ENCODE results near the gene NTF4.
"Not testable (repeated sequence)": the region's sequence is repeated elsewhere in the genome, so short reads cannot be mapped to it uniquely, and the experiment has no call there.

NTF4 gene

GRCh38 chr19:49036815-49037214, 27.8 kb downstream of the NTF4 start, which contains the start of gene CGB1:
Gene CGB1, minus strand, starts transcription at chr19:49036895. Its CDS starts 184 bp downstream, at chr19:49036711.
- not testable (repeated sequence) for H3K4me1 ChIP-seq (ENCODE audit: low read length)

GRCh38 chr19:49031642-49032301, 32.8 kb downstream of the NTF4 start, which contains the start of gene CGB2:
Gene CGB2, plus strand, starts transcription at chr19:49031890. Its CDS starts 206 bp downstream, at chr19:49032096.
- not testable (repeated sequence) for H3F3A ChIP-seq (ENCODE audit: insufficient read depth, low read length); H2AFZ ChIP-seq (ENCODE audit: low read length); H3K4me2 ChIP-seq (ENCODE audit: low read depth, low read length); H3K36me3 ChIP-seq (replicated peaks; ENCODE audit: insufficient read depth, low read length); H3K9ac ChIP-seq (ENCODE audit: low read length); H3K9me3 ChIP-seq (replicated peaks; ENCODE audit: insufficient read depth, low read length); H3K27ac ChIP-seq (ENCODE audit: low read length); H3K4me1 ChIP-seq (ENCODE audit: low read length); H4K20me1 ChIP-seq (ENCODE audit: insufficient read depth, low read length); H3K9me2 ChIP-seq (replicated peaks; ENCODE audit: insufficient read depth, low read length); H3K4me3 ChIP-seq (ENCODE audit: low read length); H3K27me3 ChIP-seq (replicated peaks; ENCODE audit: insufficient read depth, low read length); DNase-seq; H3K79me2 ChIP-seq (ENCODE audit: low read length)
- peak; percentile 29 for TF ChIP-seq CTCF (IDR thresholded peaks at IDR 0.05; ENCODE audit: low read length)

More at GRCh38 chr19:49036815-49037214, 27.8 kb downstream of the NTF4 start, which contains the start of gene CGB1:
- H3F3A ChIP-seq (ENCODE audit: insufficient read depth, low read length); H3K4me3 ChIP-seq (ENCODE audit: low read length); H3K27ac ChIP-seq (ENCODE audit: low read length); H3K9me3 ChIP-seq (replicated peaks; ENCODE audit: insufficient read depth, low read length); H3K9me2 ChIP-seq (replicated peaks; ENCODE audit: insufficient read depth, low read length); H3K4me2 ChIP-seq (ENCODE audit: low read depth, low read length); H3K9ac ChIP-seq (ENCODE audit: low read length); DNase-seq; H2AFZ ChIP-seq (ENCODE audit: low read length); H3K79me2 ChIP-seq (ENCODE audit: low read length); H3K36me3 ChIP-seq (replicated peaks; ENCODE audit: insufficient read depth, low read length); H4K20me1 ChIP-seq (ENCODE audit: insufficient read depth, low read length): not testable (repeated sequence)
- TF ChIP-seq CTCF (IDR thresholded peaks at IDR 0.05; ENCODE audit: low read length): peak; percentile 48
- peaks cover 11% of the 10 kb centered on the region for H3K27me3 ChIP-seq (replicated peaks; ENCODE audit: insufficient read depth, low read length)

- not testable (repeated sequence) for DNase-seq; H3F3A ChIP-seq (ENCODE audit: insufficient read depth, low read length); H4K20me1 ChIP-seq (ENCODE audit: insufficient read depth, low read length); H3K27ac ChIP-seq (ENCODE audit: low read length); H3K9ac ChIP-seq (ENCODE audit: low read length); H3K9me2 ChIP-seq (replicated peaks; ENCODE audit: insufficient read depth, low read length); H2AFZ ChIP-seq (ENCODE audit: low read length); H3K36me3 ChIP-seq (replicated peaks; ENCODE audit: insufficient read depth, low read length); H3K27me3 ChIP-seq (replicated peaks; ENCODE audit: insufficient read depth, low read length); H3K4me3 ChIP-seq (ENCODE audit: low read length); H3K9me3 ChIP-seq (replicated peaks; ENCODE audit: insufficient read depth, low read length); H3K4me1 ChIP-seq (ENCODE audit: low read length); H3K4me2 ChIP-seq (ENCODE audit: low read depth, low read length); H3K79me2 ChIP-seq (ENCODE audit: low read length)
These were observed 34.3 kb downstream of the NTF4 start for GRCh38 chr19:49030323-49030722.

- not testable (repeated sequence) for H3K4me2 ChIP-seq (ENCODE audit: low read depth, low read length); H3K4me3 ChIP-seq (ENCODE audit: low read length); H4K20me1 ChIP-seq (ENCODE audit: insufficient read depth, low read length); DNase-seq; H3K27me3 ChIP-seq (replicated peaks; ENCODE audit: insufficient read depth, low read length); H3K9me3 ChIP-seq (replicated peaks; ENCODE audit: insufficient read depth, low read length); H3K9ac ChIP-seq (ENCODE audit: low read length); H2AFZ ChIP-seq (ENCODE audit: low read length); H3K79me2 ChIP-seq (ENCODE audit: low read length); H3K36me3 ChIP-seq (replicated peaks; ENCODE audit: insufficient read depth, low read length); H3K27ac ChIP-seq (ENCODE audit: low read length); H3K9me2 ChIP-seq (replicated peaks; ENCODE audit: insufficient read depth, low read length); H3F3A ChIP-seq (ENCODE audit: insufficient read depth, low read length); H3K4me1 ChIP-seq (ENCODE audit: low read length)
These were observed 34.9 kb downstream of the NTF4 start for GRCh38 chr19:49029749-49030148.

GRCh38 chr19:49028686-49029085, 35.9 kb downstream of the NTF4 start:
- not testable (repeated sequence) for H3K4me1 ChIP-seq (ENCODE audit: low read length); H3K27me3 ChIP-seq (replicated peaks; ENCODE audit: insufficient read depth, low read length); H2AFZ ChIP-seq (ENCODE audit: low read length); H4K20me1 ChIP-seq (ENCODE audit: insufficient read depth, low read length); H3K36me3 ChIP-seq (replicated peaks; ENCODE audit: insufficient read depth, low read length); DNase-seq; H3F3A ChIP-seq (ENCODE audit: insufficient read depth, low read length); H3K4me2 ChIP-seq (ENCODE audit: low read depth, low read length); H3K27ac ChIP-seq (ENCODE audit: low read length); H3K79me2 ChIP-seq (ENCODE audit: low read length); H3K9me3 ChIP-seq (replicated peaks; ENCODE audit: insufficient read depth, low read length); H3K9me2 ChIP-seq (replicated peaks; ENCODE audit: insufficient read depth, low read length); H3K4me3 ChIP-seq (ENCODE audit: low read length); H3K9ac ChIP-seq (ENCODE audit: low read length)

- not testable (repeated sequence) for H3K9me3 ChIP-seq (replicated peaks; ENCODE audit: insufficient read depth, low read length); H3K9ac ChIP-seq (ENCODE audit: low read length); H3K4me1 ChIP-seq (ENCODE audit: low read length); H4K20me1 ChIP-seq (ENCODE audit: insufficient read depth, low read length); H3K9me2 ChIP-seq (replicated peaks; ENCODE audit: insufficient read depth, low read length); H3K4me2 ChIP-seq (ENCODE audit: low read depth, low read length); H3F3A ChIP-seq (ENCODE audit: insufficient read depth, low read length); DNase-seq; H3K4me3 ChIP-seq (ENCODE audit: low read length); H2AFZ ChIP-seq (ENCODE audit: low read length); H3K36me3 ChIP-seq (replicated peaks; ENCODE audit: insufficient read depth, low read length); H3K79me2 ChIP-seq (ENCODE audit: low read length); H3K27ac ChIP-seq (ENCODE audit: low read length)
- peaks cover 12% of the 10 kb centered on the region; the same call in 1 of the 2 replicates for H3K27me3 ChIP-seq (replicated peaks; ENCODE audit: insufficient read depth, low read length)
These were observed 39.0 kb downstream of the NTF4 start for GRCh38 chr19:49025599-49025998.

- H3K27me3 ChIP-seq (replicated peaks; ENCODE audit: insufficient read depth, low read length): peaks cover 17% of the 10 kb centered on the region; the same call in 1 of the 2 replicates
- not testable (repeated sequence) for H2AFZ ChIP-seq (ENCODE audit: low read length); H3K9me2 ChIP-seq (replicated peaks; ENCODE audit: insufficient read depth, low read length); H3K79me2 ChIP-seq (ENCODE audit: low read length); H3F3A ChIP-seq (ENCODE audit: insufficient read depth, low read length); H3K4me2 ChIP-seq (ENCODE audit: low read depth, low read length); H4K20me1 ChIP-seq (ENCODE audit: insufficient read depth, low read length); H3K9me3 ChIP-seq (replicated peaks; ENCODE audit: insufficient read depth, low read length); H3K4me1 ChIP-seq (ENCODE audit: low read length); H3K9ac ChIP-seq (ENCODE audit: low read length); H3K36me3 ChIP-seq (replicated peaks; ENCODE audit: insufficient read depth, low read length); H3K27ac ChIP-seq (ENCODE audit: low read length); H3K4me3 ChIP-seq (ENCODE audit: low read length); DNase-seq
These were observed 39.5 kb downstream of the NTF4 start for GRCh38 chr19:49025088-49025487.

Measured in MM.1S (cell line).